NCI-H82 treated with DMSO at 0.1 percent for 48 hours (cell line): ENCODE data around the gene MAGED1.

Experiments
- DNase-seq: peaks from one replicate; lab custom pipeline; 2025; ENCODE audit not compliant: unreplicated experiment; lab: John Stamatoyannopoulos, UW

The MAGED1 gene

DNA sequence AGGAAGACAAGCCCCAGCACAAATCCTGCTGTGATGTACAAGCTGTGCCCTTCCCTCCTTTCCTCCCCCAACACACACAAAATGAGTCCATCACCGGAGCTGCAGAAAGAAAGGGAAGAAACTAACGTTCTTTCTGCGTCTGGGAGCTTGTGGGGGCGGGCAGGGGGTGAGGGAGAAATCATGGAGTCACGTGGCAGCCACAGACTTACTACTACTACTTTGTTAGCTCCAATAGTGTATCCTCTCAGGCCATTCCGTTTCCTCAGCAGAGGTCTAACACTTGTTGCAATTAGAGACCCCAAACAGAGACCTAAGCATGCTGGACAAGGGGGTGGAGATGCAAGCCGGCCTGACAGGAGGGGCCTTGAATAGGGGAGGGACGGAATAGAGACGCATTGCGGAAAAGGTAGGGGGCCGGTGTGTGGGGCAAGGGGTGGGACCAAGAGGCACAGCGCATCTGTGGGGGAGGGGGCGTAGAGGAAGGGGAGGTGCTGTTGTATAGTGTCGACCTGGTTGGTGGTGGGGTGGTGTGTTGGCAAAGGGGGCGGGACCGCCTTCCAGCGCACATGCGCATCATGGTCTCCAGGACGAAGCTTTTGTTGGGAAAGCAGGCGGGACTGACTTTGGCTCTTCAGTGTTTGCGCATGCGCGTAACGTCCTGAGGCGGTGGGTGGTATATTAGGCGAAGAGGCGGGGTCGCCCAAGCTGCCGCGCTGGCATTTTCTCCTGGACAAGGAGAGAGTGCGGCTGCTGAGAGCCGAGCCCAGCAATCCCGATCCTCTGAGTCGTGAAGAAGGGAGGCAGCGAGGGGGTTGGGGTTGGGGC lies at the start of gene MAGED1:
TSS of gene MAGED1 (plus strand) at position 703 of the 825 bp plus-strand sequence. CDS start 682 bp downstream, outside the sequence.
- peak; percentile 88 for DNase-seq

GRCh38 chrX:51847463-51847862 lies 46.0 kb upstream of the MAGED1 start:
- no peak for DNase-seq

DNA sequence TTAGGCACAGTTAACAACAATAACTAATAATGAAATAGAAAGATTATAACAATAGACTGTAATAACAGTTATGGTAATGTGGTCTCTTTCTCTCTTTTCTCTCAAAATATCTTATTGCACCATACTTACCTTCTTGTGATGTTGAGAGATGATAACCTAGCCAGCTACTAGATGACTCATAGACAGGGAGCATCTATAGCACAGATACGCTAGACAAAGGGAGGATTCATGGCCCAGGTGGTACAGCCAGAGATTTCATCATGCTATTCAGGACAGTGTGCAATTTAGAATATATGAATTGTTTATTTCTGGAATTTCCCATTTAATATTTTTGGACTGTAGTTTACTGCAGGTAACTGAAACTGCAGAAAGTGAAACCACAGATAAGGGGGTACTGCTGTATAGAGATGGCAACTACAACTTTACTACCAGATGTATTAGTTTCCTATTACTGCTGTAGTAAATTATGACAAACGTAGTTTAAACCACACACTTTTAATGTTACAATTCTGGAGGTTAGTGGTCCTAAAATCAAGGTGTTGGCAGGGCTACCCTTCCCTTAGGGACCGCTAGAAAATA lies 41.8 kb upstream of the MAGED1 start:
- DNase-seq, result no peak

DNA sequence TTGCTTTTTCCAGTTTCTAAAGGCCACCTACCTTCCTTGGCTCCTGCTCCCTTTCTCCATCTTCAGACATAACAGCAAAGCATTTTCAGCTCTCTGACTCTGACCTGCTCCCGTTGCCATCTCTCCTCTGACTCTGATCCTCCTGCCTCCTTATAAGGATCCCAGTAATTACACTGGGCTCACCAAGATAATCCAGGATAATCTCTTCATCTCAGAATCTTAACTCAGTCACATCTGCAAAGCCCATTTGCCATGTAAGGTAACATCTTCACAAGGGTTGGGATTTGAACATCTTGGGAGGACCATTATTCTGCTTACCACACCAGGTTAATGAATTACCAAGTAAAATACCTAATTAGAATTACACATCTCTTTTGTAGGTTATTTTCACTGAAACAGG lies 41.3 kb upstream of the MAGED1 start:
- peak; percentile 70 for DNase-seq

DNA sequence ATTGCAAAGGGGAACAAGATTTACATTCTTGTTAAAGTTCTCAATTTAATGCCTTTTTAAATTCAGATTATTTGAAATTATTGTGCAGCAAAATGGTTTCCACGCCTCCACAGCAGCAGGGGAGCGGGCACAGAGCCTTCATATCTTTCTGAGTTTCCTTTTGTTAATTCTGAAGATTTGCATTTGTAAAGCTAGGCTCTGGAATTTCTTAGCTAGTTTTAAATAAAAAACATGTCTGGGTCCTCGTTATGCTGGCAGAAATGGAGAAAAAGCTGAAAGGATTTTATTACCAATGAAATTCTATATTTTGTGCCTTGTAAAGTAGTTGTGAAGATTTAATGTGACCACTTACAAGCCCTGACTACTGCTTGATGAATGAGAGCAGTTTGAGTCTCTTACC lies 40.8 kb upstream of the MAGED1 start:
- no peak for DNase-seq

GRCh38 chrX:51853251-51853650 lies 40.2 kb upstream of the MAGED1 start:
- DNase-seq, result no peak

- no peak for DNase-seq
Measured at GRCh38 chrX:51855698-51856097, 37.7 kb upstream of the MAGED1 start.

DNA sequence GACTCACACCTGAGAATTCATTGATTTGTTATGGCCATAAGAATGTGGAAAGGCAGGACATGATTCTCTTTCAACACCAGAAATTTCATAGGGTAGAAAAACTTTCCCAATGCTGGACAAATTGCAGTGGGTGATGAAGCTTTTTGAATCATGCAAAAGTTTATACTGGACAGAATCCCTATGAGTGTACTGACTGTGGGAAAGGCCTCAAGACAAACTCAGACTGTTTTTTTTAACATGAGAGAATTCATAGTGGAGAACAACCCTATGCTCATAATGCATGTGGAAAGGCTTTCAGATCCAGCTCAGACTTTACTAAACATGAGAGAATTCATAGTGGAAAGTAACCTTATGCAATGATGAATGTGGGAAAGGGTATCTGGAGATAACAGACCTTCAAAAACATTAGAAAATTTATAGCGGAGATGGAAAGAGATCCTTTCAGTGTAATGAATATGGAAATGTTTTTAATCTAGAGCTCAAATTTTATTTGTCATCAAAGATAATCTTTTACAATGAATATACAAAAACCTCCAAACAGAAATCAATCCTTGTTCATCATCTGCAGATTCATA lies 36.2 kb upstream of the MAGED1 start:
- DNase-seq, result no peak

GRCh38 chrX:51860679-51861078 lies 32.7 kb upstream of the MAGED1 start:
- DNase-seq, result peak; percentile 18

- no peak for DNase-seq
Measured at GRCh38 chrX:51862920-51863319, 30.5 kb upstream of the MAGED1 start.

DNA sequence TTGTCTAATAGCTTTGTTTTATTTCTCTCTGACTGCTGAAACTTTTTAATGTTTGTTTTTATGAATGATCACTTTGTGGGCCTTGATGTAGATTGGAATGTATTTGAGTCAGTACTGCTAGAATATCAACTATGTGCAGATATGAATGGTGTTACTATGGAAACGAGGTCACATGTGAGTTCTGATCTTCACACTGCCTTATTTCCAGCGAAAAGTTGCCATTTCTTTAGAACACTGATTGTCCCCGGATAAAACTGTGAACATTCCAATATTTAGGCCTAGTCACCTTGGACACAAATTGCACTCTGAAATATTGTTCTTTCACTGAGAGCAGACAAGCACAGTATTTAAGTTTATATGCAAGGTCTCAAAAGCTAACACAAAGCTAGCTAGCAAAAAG lies 27.2 kb upstream of the MAGED1 start:
- no peak for DNase-seq

- no peak for DNase-seq
Measured at GRCh38 chrX:51867626-51868025, 25.8 kb upstream of the MAGED1 start.

- DNase-seq, result no peak
Measured at GRCh38 chrX:51870354-51870753, 23.1 kb upstream of the MAGED1 start.

GRCh38 chrX:51874123-51874522 lies 19.3 kb upstream of the MAGED1 start:
- DNase-seq, result no peak

GRCh38 chrX:51876441-51876840 lies 17.0 kb upstream of the MAGED1 start:
- no peak for DNase-seq

- DNase-seq, result no peak
Measured at GRCh38 chrX:51878056-51878455, 15.4 kb upstream of the MAGED1 start.

DNA sequence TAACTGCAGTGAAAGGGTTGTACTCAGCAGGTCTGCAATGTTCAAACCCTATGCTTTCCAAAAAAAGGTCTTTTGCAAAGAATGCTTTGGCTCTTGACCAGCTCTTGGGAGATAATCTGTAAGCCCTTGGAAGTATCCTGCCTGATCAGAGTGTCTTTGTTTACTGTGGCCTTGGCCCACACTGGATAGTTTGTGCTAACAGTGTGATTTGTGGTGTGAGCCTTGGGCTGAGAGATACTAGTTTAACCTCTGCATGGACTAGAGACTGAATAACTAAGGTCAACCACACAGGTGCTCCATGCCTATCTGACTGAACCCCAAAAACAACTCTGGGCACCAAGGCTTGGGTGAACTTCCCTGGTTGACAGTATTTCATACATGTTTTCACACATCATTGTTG lies 3.6 kb upstream of the MAGED1 start:
- no peak for DNase-seq

DNA sequence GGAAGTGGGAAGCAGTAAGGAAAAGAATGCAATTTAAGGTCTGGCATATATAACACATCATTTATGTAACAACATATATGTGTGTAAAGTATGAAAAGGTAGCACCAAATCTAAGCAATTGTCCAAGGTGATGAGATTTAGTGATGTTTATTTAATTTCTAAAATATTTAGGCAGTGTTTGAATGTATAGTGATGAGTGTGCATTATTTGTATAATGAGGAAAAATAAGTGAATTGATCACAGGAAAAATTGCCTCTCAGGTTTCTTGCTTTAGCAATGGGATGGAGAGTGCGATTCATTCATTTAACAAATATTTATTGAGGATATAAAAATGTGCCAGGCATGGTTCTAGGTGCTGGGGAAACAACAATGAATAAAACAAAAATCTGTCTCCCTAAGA lies 2.2 kb upstream of the MAGED1 start:
- DNase-seq, result no peak

DNA sequence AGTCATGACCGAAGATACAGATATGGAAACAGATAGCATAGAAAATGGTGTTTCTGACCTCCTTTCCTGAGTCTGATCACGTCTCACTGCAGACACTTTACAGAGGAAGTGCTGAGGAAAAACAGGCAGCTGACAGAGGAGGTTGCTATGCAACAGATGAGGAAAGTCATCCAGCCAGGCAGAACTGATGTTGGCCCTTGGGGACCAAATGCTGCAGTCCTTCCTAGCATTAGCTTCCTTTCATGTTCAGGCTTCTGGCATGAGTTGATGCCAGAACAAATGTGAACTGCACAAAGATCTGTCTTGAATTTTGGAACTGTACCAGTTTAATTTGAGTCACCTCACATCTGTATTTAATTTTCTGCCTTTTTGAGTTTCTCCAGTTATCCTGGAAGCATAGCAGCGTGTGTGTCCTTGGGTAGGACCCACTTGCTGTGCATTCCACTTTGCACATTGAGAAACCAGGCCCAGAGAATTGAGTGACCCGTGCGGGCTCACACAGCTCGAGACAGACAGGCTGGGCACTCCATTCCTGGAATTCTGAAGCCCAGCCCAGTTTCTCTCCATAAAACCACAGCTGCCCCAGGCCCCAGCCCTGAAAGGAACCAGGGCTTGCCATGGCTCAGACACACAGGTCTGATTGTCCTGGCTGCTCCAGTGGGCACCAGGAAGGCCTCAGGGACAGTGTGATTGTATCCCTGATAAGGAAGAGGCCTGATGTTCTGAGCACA lies 1.4 kb upstream of the MAGED1 start:
- no peak for DNase-seq

DNA sequence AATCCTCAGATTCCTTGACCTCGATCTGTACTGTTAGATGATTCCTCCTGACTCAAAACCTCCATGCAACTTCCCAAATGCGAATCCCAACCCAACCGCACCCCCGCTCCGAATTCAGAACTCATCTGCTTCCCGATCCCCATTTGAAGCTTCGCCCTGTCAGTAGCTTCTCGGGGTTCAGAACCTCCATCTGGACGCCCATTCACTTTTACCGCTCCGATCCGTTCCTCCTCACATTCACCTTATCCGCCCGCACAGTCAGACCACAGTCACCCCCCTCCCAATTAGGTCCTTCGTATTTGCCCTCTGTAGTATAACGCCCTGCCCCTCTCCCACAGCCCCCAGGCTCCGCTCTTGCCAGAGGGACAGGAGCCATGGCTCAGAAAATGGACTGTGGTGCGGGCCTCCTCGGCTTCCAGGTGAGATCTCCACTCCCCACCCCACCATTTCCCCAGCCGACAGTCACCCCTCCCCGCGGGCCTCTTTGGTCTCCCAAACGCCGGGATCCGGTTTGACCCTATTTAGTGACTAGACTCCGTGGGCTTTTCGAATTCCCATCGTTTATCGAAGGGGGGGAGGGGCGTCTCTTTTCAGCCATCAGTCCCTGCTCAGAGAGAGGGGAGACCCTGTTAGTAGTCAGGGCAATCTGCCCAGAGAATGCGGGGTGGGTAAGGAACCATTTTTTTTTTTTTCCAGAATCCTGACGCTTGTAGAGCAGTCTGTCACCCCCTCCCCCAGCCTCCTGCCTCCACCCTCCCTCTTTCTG lies 691 bp downstream of the MAGED1 start:
- no peak for DNase-seq
